Testis (tissue), 3 donors: ENCODE measurements around the gene MAEA. TPM values are rescaled to one million over a fixed set of nuclear protein-coding genes. Genes with fewer than 3 reads are reported as not detected.

Experiments
- DNase-seq: peaks from one replicate; pipeline ENCODE4 v3.0.0-alpha.2; 2019
- H3K27ac ChIP-seq, 2 donors: fragments of 200-600 bp; sonication (generic); one replicate each; pipeline ENCODE4 v1.5.1; 2019
- H3K27me3 ChIP-seq: fragments of 200-600 bp; sonication (generic); one replicate; pipeline ENCODE4 v1.5.1; 2019
- H3K36me3 ChIP-seq: fragments of 200-600 bp; sonication (generic); one replicate; pipeline ENCODE4 v1.5.1; 2017; ENCODE audit warnings: low read depth; ENCODE audit errors: missing control alignments
- H3K4me1 ChIP-seq: fragments of 200-600 bp; sonication (generic); one replicate; pipeline ENCODE4 v1.5.1; 2019
- H3K4me3 ChIP-seq, 2 donors: fragments of 200-600 bp; sonication (generic); one replicate each; pipeline ENCODE4 v1.5.1; 2017 to 2019
- H3K9me3 ChIP-seq: fragments of 200-600 bp; sonication (generic); one replicate; pipeline ENCODE4 v1.5.1; 2017
- CTCF ChIP-seq, 3 experiments: fragments of 450-650 bp in 2 of 3; fragments of 200-600 bp in 1 of 3; sonication (generic) in 1 of 3; IDR thresholded peaks; one replicate each; pipeline ENCODE4 v1.5.1; 2016 to 2019; ENCODE audit warnings: antibody characterized with exemption in 3 of 3, mild to moderate bottlenecking in 2 of 3, moderate library complexity in 1 of 3
- POLR2A ChIP-seq: fragments of 450-650 bp; IDR thresholded peaks from one replicate; pipeline ENCODE4 v1.6.1; 2017; ENCODE audit warnings: antibody characterized with exemption, mild to moderate bottlenecking, moderate library complexity
- WGBS, 2 donors: methylation state at CpG; one replicate each; pipeline ENCODE4 v1.1.5; 2018; 5-methylcytosine and 5-hydroxymethylcytosine counted together
- intact Hi-C: fragments of 100-400 bp; cut with DNase I; formaldehyde crosslinking; loops from one replicate; pipeline ENCODE4 v1.15.1; 2023; ENCODE audit warnings: low total_unique reads
- polyA plus RNA-seq: library from polyadenylated mRNA; stranded (reverse); fragments of 350-450 nt; fragmentation: Illumina TruSeq; extraction: RNeasy Lipid Tissue Mini Kit (QIAGEN cat#74804); gene quantifications from one replicate; pipeline ENCODE4 v1.2.3, GENCODE V29; 2014; ENCODE audit warnings: low read depth, low replicate concordance; ENCODE audit not compliant: insufficient read depth
- total RNA-seq, 2 donors: library from RNA; depleted of rRNA; stranded (reverse); fragments of >200 nt; gene quantifications; one replicate each; pipeline ENCODE4 v1.2.3, GENCODE V29; 2016

MAEA gene
- total and polyA plus RNA-seq, 3 donors from 2014 or later = 71.2 to 129 (median 94.2) TPM

- no peak overlapping the region for H3K27ac ChIP-seq
- H3K36me3 ChIP-seq = no peaks in the 10 kb centered on the region
- H3K4me1 ChIP-seq = no peaks in the 10 kb centered on the region
- no peaks in the 10 kb centered on the region for H3K27me3 ChIP-seq
- TF ChIP-seq CTCF (IDR thresholded peaks at IDR 0.05) (peak in 1 of 3 experiments; percentile 14), POLR2A (no peak)
- intact Hi-C loops = no loop called here
- 81% methylated on average over 15 of the region's 15 CpGs for WGBS, 2 donors
- H3K4me3 ChIP-seq = no peak overlapping the region
- DNase-seq = no peak
- no peaks in the 10 kb centered on the region for H3K9me3 ChIP-seq
Observed at GRCh38 chr4:1277667-1278665, 11.7 kb upstream of the MAEA start.

- no peak overlapping the region for H3K4me3 ChIP-seq
- no peaks in the 10 kb centered on the region for H3K9me3 ChIP-seq
- no peak overlapping the region for H3K27ac ChIP-seq
- intact Hi-C loops = no loop called here
- no peaks in the 10 kb centered on the region for H3K4me1 ChIP-seq
- no peaks in the 10 kb centered on the region for H3K27me3 ChIP-seq
- 90 to 98% methylated on average over 8 to 10 of the region's 10 CpGs for WGBS, 2 donors
- no peak for DNase-seq
- no peaks in the 10 kb centered on the region for H3K36me3 ChIP-seq
- no peak for TF ChIP-seq POLR2A
- TF ChIP-seq CTCF (IDR thresholded peaks at IDR 0.05) = no peak
Observed at GRCh38 chr4:1279253-1279652, 10.4 kb upstream of the MAEA start.

- no peak for TF ChIP-seq CTCF (IDR thresholded peaks at IDR 0.05)
- TF ChIP-seq POLR2A = no peak
Observed at GRCh38 chr4:1283711-1284110, 6.0 kb upstream of the MAEA start.

DNA sequence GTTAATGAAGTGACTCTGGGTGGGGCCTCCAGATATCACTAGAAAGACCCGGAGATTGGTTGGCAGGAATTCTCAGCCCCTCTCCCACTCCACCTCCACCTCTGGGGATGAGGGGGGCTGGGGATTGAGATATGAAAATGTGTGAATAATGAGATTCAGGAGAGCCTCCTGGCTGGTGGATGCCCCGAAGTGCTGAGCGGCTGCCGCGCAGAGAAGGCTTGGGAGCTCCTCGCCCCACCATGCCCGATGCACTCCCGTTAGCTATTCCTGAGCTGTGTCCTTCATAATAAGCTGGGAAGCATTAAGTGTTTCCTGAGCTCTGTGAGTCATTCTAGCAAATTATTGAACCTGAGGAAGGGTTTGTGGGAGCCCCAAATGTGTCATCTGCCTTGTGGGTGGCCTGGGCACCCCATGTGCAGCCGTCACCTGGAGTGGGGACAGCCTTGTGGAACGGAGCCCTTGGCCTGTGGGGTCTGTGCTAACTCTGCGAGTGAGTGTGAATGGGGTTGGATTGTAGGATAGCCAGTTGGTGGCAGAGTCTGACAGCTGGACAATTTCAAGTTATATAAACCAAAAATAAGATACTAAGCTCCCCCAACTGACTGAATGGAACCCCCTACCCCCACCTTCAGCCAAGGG, 4.4 kb upstream of the MAEA start:
- intact Hi-C loops = no loop called here
- 67 to 80% methylated on average over 6 to 11 of the region's 11 CpGs for WGBS, 2 donors

More at GRCh38 chr4:1283711-1284110, 6.0 kb upstream of the MAEA start:
- no peaks in the 10 kb centered on the region for H3K36me3 ChIP-seq
- peaks cover 3% of the 10 kb centered on the region for H3K4me1 ChIP-seq
- intact Hi-C loops = no loop called here
- WGBS, 2 donors = 85 to 89% methylated on average over 9 of the region's 9 CpGs
- H3K27me3 ChIP-seq = no peaks in the 10 kb centered on the region
- H3K9me3 ChIP-seq = no peaks in the 10 kb centered on the region
- H3K4me3 ChIP-seq = no peak overlapping the region
- no peak for DNase-seq
- H3K27ac ChIP-seq = no peak overlapping the region

More for the DNA sequence above, 4.4 kb upstream of the MAEA start:
- Histone ChIP-seq H3K27me3 (no peaks in the 10 kb centered on the region), H3K9me3 (no peaks in the 10 kb centered on the region), H3K4me3 (no peak overlapping the region), H3K4me1 (peaks cover 4% of the 10 kb centered on the region), H3K36me3 (no peaks in the 10 kb centered on the region), H3K27ac (no peak overlapping the region)
- TF ChIP-seq CTCF (IDR thresholded peaks at IDR 0.05) (no peak), POLR2A (no peak)
- DNase-seq = no peak
